Measurements from ENCODE around the gene NLRP3. TPM values are rescaled to one million over a fixed set of nuclear protein-coding genes. Genes with fewer than 3 reads are reported as not detected.

The NLRP3 gene
- total RNA-seq, 4 donors from 2014 or later, result 0.75 to 1.7 (median 0.82) TPM; not detected in 1

- Histone ChIP-seq H3K4me3 (no peak overlapping the region), H3K9me3 (no peaks in the 10 kb centered on the region), H3K27me3 (no peaks in the 10 kb centered on the region), H3K27ac (no peak overlapping the region), H3K36me3 (no peaks in the 10 kb centered on the region), H3K4me1 (no peaks in the 10 kb centered on the region)
- intact Hi-C loops (cut with DNase I; ENCODE audit: low total_unique reads) (no loop called here), in situ Hi-C loops (cut with MboI; ENCODE audit: low pct_ligation_motif_present in 1 of 4, low pct_unique_long_range_greater_than_20kb in 1 of 4, low sequenced_read_pairs in 3 of 4) (no loop called here)
- 22 to 29% methylated on average over 4 of the region's 4 CpGs for WGBS, 2 donors (ENCODE audit: low coverage in 1 of 2)
- TF ChIP-seq POLR2AphosphoS5 (IDR thresholded peaks at IDR 0.05) (no peak), EP300 (IDR thresholded peaks at IDR 0.05; ENCODE audit: low read depth) (no peak)
- DNase-seq, result no peak
These were observed 37.3 kb downstream of the NLRP3 start for GRCh38 chr1:247453245-247453644.

- in situ Hi-C loops (cut with MboI; ENCODE audit: low pct_ligation_motif_present in 1 of 4, low pct_unique_long_range_greater_than_20kb in 1 of 4, low sequenced_read_pairs in 3 of 4), result no loop called here
These were observed 38.0 kb downstream of the NLRP3 start for GRCh38 chr1:247453997-247454396.

GRCh38 chr1:247456021-247456420, 40.0 kb downstream of the NLRP3 start:
- no peak overlapping the region for H3K4me3 ChIP-seq
- no peaks in the 10 kb centered on the region for H3K36me3 ChIP-seq
- in situ Hi-C loops (cut with MboI; ENCODE audit: low pct_ligation_motif_present in 1 of 4, low pct_unique_long_range_greater_than_20kb in 1 of 4, low sequenced_read_pairs in 3 of 4) (no loop called here), intact Hi-C loops (cut with DNase I; ENCODE audit: low total_unique reads) (no loop called here)
- no peaks in the 10 kb centered on the region for H3K27me3 ChIP-seq
- TF ChIP-seq CTCF (IDR thresholded peaks at IDR 0.05) (no peak), POLR2A (IDR thresholded peaks at IDR 0.05) (no peak), EP300 (IDR thresholded peaks at IDR 0.05; ENCODE audit: low read depth) (no peak), POLR2AphosphoS5 (IDR thresholded peaks at IDR 0.05) (no peak)
- no peaks in the 10 kb centered on the region for H3K9me3 ChIP-seq
- H3K4me1 ChIP-seq, result no peaks in the 10 kb centered on the region
- no peak overlapping the region for H3K27ac ChIP-seq
- no peak for DNase-seq
- 47 to 54% methylated on average over 4 of the region's 4 CpGs for WGBS, 2 donors (ENCODE audit: low coverage in 1 of 2)

More at GRCh38 chr1:247453997-247454396, 38.0 kb downstream of the NLRP3 start:
- intact Hi-C loops (cut with DNase I; ENCODE audit: low total_unique reads), result no loop called here
- Histone ChIP-seq H3K27ac (no peak overlapping the region), H3K9me3 (no peaks in the 10 kb centered on the region), H3K4me1 (no peaks in the 10 kb centered on the region), H3K27me3 (no peaks in the 10 kb centered on the region), H3K4me3 (no peak overlapping the region), H3K36me3 (no peaks in the 10 kb centered on the region)
- DNase-seq, result no peak
- TF ChIP-seq CTCF (IDR thresholded peaks at IDR 0.05), result no peak
- no peak for TF ChIP-seq EP300 (IDR thresholded peaks at IDR 0.05; ENCODE audit: low read depth)
- no peak for TF ChIP-seq POLR2AphosphoS5 (IDR thresholded peaks at IDR 0.05)
- no peak for TF ChIP-seq POLR2A (IDR thresholded peaks at IDR 0.05)
- WGBS, 2 donors (ENCODE audit: low coverage in 1 of 2), result 83 to 86% methylated on average over 3 to 11 of the region's 11 CpGs

- no peak overlapping the region for H3K4me3 ChIP-seq
- no peaks in the 10 kb centered on the region for H3K4me1 ChIP-seq
- 75 to 81% methylated on average over 7 to 16 of the region's 16 CpGs for WGBS, 2 donors (ENCODE audit: low coverage in 1 of 2)
- no peaks in the 10 kb centered on the region for H3K36me3 ChIP-seq
- no peak for DNase-seq
- in situ Hi-C loops (cut with MboI; ENCODE audit: low pct_ligation_motif_present in 1 of 4, low pct_unique_long_range_greater_than_20kb in 1 of 4, low sequenced_read_pairs in 3 of 4), result no loop called here
- H3K27ac ChIP-seq, result no peak overlapping the region
- no peaks in the 10 kb centered on the region for H3K9me3 ChIP-seq
- TF ChIP-seq CTCF (IDR thresholded peaks at IDR 0.05) (no peak), EP300 (IDR thresholded peaks at IDR 0.05; ENCODE audit: low read depth) (no peak), POLR2A (IDR thresholded peaks at IDR 0.05) (no peak), POLR2AphosphoS5 (IDR thresholded peaks at IDR 0.05) (no peak)
- no peaks in the 10 kb centered on the region for H3K27me3 ChIP-seq
- intact Hi-C loops (cut with DNase I; ENCODE audit: low total_unique reads), result no loop called here
These were observed 41.1 kb downstream of the NLRP3 start for GRCh38 chr1:247456914-247457639.
